K562 (cell line): ENCODE data around the gene HAUS2. TPM values are rescaled to one million over a fixed set of nuclear protein-coding genes. Genes with fewer than 3 reads are reported as not detected.

Experiments
- CBX3 ChIP-seq, 2 experiments: IDR thresholded peaks; 1 replicate in 1 of 2; 2 replicates in 1 of 2; pipeline ENCODE4 v1.6.1; 2012; ENCODE audit warnings: inconsistent platforms in 2 of 2, low read length in 2 of 2, borderline replicate concordance in 1 of 2, control low read depth in 1 of 2
- CLOCK ChIP-seq: fragments of 250-450 bp; sonication (Bioruptor Pico); IDR thresholded peaks from 2 replicates; pipeline ENCODE4 v1.4.0; 2020; ENCODE audit warnings: mild to moderate bottlenecking, moderate library complexity, borderline replicate concordance
- KDM4B ChIP-seq, 2 experiments: fragments of 450-650 bp in 1 of 2; sonication (generic) in 1 of 2; IDR thresholded peaks; 2 replicates each; pipeline ENCODE4 v1.6.1; 2016 to 2017; ENCODE audit warnings: borderline replicate concordance in 2 of 2, antibody characterized with exemption in 1 of 2, low read depth in 1 of 2, mild to moderate bottlenecking in 1 of 2
- MTF1 ChIP-seq: fragments of 250-450 bp; sonication (Bioruptor Pico); IDR thresholded peaks from 2 replicates; pipeline ENCODE4 v1.9.0; 2021; ENCODE audit warnings: moderate library complexity, mild to moderate bottlenecking, inconsistent platforms, borderline replicate concordance
- POLR3A ChIP-seq: IDR thresholded peaks from 2 replicates; pipeline ENCODE4 v1.6.1; 2011; ENCODE audit warnings: borderline replicate concordance, mild to moderate bottlenecking, moderate library complexity; ENCODE audit not compliant: insufficient read length, insufficient read depth; ENCODE audit errors: extremely low read depth
- POLR3G ChIP-seq: IDR thresholded peaks from 2 replicates; pipeline ENCODE4 v1.6.1; 2011; ENCODE audit not compliant: insufficient read length, insufficient replicate concordance; ENCODE audit errors: extremely low read depth
- SFPQ ChIP-seq: fragments of 200-400 bp; formaldehyde crosslinking; IDR thresholded peaks from 2 replicates; pipeline ENCODE4 v1.6.1; 2017; ENCODE audit warnings: mild to moderate bottlenecking, low read depth, low read length, moderate library complexity
- SPI1 ChIP-seq: IDR thresholded peaks from 2 replicates; pipeline ENCODE4 v1.6.1; 2011; ENCODE audit warnings: low read depth, low read length, control low read depth, borderline replicate concordance
- U2AF2 ChIP-seq: fragments of 200-400 bp; formaldehyde crosslinking; optimal IDR thresholded peaks from 2 replicates; pipeline ENCODE3; 2017; ENCODE audit warnings: low read depth, mild to moderate bottlenecking, low read length
- ZNF121 ChIP-seq: sonication (generic); formaldehyde crosslinking; conservative IDR thresholded peaks from 2 replicates; pipeline ENCODE4 v1.8.0; 2022; ENCODE audit warnings: missing genetic modification reagents
- ZNF263 ChIP-seq: sonication (generic); formaldehyde crosslinking; IDR thresholded peaks from 2 replicates; pipeline ENCODE4 v1.8.0; 2022; ENCODE audit warnings: mild to moderate bottlenecking, missing genetic modification reagents, borderline replicate concordance
- ZNF274 ChIP-seq: IDR thresholded peaks from 2 replicates; pipeline ENCODE4 v1.6.1; 2011; ENCODE audit warnings: low read depth, mild to moderate bottlenecking, low read length, moderate library complexity, borderline replicate concordance
- ZNF57 ChIP-seq: fragments of 450-650 bp; formaldehyde crosslinking; IDR thresholded peaks from 2 replicates; pipeline ENCODE4 v1.4.0; 2020; ENCODE audit warnings: mild to moderate bottlenecking, moderate library complexity
- ZNF717 ChIP-seq: fragments of 250-450 bp; sonication (Bioruptor Pico); IDR thresholded peaks from 2 replicates; pipeline ENCODE4 v1.5.0; 2021
- polyA plus RNA-seq, 8 experiments: library from polyadenylated mRNA; depleted of rRNA in 4 of 8; stranded (reverse) in 5 of 8; unstranded in 3 of 8; fragments of >200 nt; fragmentation: Nextera tagmentation in 2 of 8; fragmentation: Illumina TruSeq in 1 of 8; extraction: Ambion mirVana in 2 of 8; extraction: Trizol in 1 of 8; gene quantifications; 2 replicates each; pipeline versions ENCODE4 v1.2.1 to v1.2.3, GENCODE V29; 2011 to 2014; ENCODE audit warnings: inconsistent platforms in 1 of 8, missing spikeins in 1 of 8
- total RNA-seq, 7 experiments: library from RNA; depleted of rRNA in 6 of 7; stranded (reverse); fragments of >200 nt in 6 of 7; fragmentation: Illumina TruSeq in 2 of 7; extraction: Trizol in 2 of 7; gene quantifications; 2 replicates each; pipeline versions ENCODE4 v1.2.1 to v1.2.3, GENCODE V29; 2011 to 2021; ENCODE audit warnings: low replicate concordance in 1 of 7
- TF ChIP-seq, protein P1 (sequence below), 3 experiments: fragments of 200-800 bp in 1 of 3; fragments of 250-450 bp in 1 of 3; fragments of 450-650 bp in 1 of 3; sonication (Bioruptor Pico) in 1 of 3; sonication (Bioruptor generic) in 1 of 3; formaldehyde crosslinking in 1 of 3; IDR thresholded peaks; 2 replicates each; pipeline versions ENCODE4 v1.6.1 to v1.8.0; 2016 to 2022; ENCODE audit warnings: mild to moderate bottlenecking in 2 of 3, missing genetic modification characterization in 2 of 3, missing compliant biosample characterization in 1 of 3, moderate library complexity in 1 of 3
- TF ChIP-seq, protein P2 (sequence below): sonication (generic); formaldehyde crosslinking; IDR thresholded peaks from 2 replicates; pipeline ENCODE4 v1.8.1; 2022; ENCODE audit warnings: missing genetic modification reagents

Gene HAUS2
- total and polyA plus RNA-seq, 9 of the 15 experiments (the other 6 are each of a cell fraction or from before 2014, with no cell fraction given): 30.6 to 64.9 (median 54.1) TPM

DNA sequence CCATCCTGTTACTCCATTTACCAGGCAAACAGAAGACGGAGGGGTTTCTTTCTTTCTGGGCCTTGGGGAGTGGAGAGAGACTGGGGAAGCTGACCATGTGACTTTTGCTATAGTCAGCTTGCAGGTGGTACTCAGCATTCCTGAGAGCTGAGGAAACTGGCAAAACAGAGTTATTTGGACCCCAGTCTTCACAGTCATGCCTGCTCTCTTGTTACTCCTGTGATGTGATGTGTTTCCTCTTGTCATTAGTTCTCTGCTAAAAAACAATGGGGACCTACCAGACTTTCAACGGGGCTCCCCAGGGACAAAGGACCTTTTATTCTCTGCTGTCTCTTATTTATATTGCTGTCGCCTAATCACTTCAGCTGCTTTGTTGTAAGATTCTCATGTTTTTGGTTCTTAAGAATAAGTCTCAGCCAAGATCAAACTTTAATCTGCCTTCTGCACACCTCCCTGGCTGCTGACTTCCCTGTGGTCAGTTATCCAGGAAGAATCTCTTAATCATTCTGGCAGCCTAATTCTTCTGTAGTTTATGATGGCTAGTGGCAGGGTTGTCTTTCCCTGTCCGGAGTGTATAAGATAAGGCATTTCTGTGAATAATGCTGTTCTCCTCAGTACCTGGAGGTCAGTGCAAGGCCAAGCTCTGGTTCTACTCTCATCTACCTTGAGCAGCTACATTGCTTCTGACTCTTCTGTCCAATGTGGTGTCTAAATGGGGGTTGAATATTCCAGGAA is 35.6 kb downstream of the HAUS2 start (continued):
- TF ChIP-seq, protein P1, sequence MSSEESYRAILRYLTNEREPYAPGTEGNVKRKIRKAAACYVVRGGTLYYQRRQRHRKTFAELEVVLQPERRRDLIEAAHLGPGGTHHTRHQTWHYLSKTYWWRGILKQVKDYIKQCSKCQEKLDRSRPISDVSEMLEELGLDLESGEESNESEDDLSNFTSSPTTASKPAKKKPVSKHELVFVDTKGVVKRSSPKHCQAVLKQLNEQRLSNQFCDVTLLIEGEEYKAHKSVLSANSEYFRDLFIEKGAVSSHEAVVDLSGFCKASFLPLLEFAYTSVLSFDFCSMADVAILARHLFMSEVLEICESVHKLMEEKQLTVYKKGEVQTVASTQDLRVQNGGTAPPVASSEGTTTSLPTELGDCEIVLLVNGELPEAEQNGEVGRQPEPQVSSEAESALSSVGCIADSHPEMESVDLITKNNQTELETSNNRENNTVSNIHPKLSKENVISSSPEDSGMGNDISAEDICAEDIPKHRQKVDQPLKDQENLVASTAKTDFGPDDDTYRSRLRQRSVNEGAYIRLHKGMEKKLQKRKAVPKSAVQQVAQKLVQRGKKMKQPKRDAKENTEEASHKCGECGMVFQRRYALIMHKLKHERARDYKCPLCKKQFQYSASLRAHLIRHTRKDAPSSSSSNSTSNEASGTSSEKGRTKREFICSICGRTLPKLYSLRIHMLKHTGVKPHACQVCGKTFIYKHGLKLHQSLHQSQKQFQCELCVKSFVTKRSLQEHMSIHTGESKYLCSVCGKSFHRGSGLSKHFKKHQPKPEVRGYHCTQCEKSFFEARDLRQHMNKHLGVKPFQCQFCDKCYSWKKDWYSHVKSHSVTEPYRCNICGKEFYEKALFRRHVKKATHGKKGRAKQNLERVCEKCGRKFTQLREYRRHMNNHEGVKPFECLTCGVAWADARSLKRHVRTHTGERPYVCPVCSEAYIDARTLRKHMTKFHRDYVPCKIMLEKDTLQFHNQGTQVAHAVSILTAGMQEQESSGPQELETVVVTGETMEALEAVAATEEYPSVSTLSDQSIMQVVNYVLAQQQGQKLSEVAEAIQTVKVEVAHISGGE (CRISPR knock-in tag; IDR thresholded peaks at IDR 0.05): no peak
- no peak for TF ChIP-seq ZNF263 (CRISPR knock-in tag)
- no peak for TF ChIP-seq POLR3A
- TF ChIP-seq SPI1: no peak
- no peak for TF ChIP-seq ZNF274
- no peak for TF ChIP-seq CLOCK (CRISPR knock-in tag)
- no peak for TF ChIP-seq U2AF2
- TF ChIP-seq KDM4B (IDR thresholded peaks at IDR 0.05; ENCODE audit: borderline replicate concordance in 2 of 2, low read depth in 1 of 2): no peak
- TF ChIP-seq ZNF717 (CRISPR knock-in tag): no peak
- no peak for TF ChIP-seq CBX3 (IDR thresholded peaks at IDR 0.05; ENCODE audit: borderline replicate concordance in 1 of 2, low read length in 2 of 2)
- no peak for TF ChIP-seq ZNF121
- TF ChIP-seq ZNF57 (CRISPR knock-in tag): no peak
- TF ChIP-seq, protein P2, sequence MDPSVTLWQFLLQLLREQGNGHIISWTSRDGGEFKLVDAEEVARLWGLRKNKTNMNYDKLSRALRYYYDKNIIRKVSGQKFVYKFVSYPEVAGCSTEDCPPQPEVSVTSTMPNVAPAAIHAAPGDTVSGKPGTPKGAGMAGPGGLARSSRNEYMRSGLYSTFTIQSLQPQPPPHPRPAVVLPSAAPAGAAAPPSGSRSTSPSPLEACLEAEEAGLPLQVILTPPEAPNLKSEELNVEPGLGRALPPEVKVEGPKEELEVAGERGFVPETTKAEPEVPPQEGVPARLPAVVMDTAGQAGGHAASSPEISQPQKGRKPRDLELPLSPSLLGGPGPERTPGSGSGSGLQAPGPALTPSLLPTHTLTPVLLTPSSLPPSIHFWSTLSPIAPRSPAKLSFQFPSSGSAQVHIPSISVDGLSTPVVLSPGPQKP (CRISPR knock-in tag): no peak
- no peak for TF ChIP-seq POLR3G
- TF ChIP-seq SFPQ: no peak
- TF ChIP-seq MTF1 (CRISPR knock-in tag): no peak
